Upper lobe of right lung (tissue), 1 donor: ENCODE data around the gene ZNF280D. TPM values are rescaled to one million over a fixed set of nuclear protein-coding genes. Genes with fewer than 3 reads are reported as not detected.

Experiments used
- ATAC-seq: fragments of 200-7000 bp; cut with Tn5 transposase; one replicate; pipeline ENCODE4 v1.9.1; 2020; ENCODE audit warnings: mild to moderate bottlenecking, moderate library complexity
- DNase-seq: peaks from one replicate; pipeline ENCODE4 v3.0.0-alpha.2; 2020
- H3K27ac ChIP-seq: fragments of 200-600 bp; one replicate; pipeline ENCODE4 v1.8.0; 2022
- H3K27me3 ChIP-seq: fragments of 200-600 bp; one replicate; pipeline ENCODE4 v1.8.0; 2022; ENCODE audit warnings: mild to moderate bottlenecking
- H3K36me3 ChIP-seq: fragments of 200-600 bp; one replicate; pipeline ENCODE4 v1.8.0; 2022
- H3K4me1 ChIP-seq: fragments of 200-600 bp; one replicate; pipeline ENCODE4 v1.8.0; 2022
- H3K4me3 ChIP-seq: fragments of 200-600 bp; one replicate; pipeline ENCODE4 v1.8.0; 2022; ENCODE audit warnings: mild to moderate bottlenecking
- H3K9me3 ChIP-seq: fragments of 200-600 bp; one replicate; pipeline ENCODE4 v1.8.0; 2022
- intact Hi-C: fragments of 100-400 bp; cut with DNase I; formaldehyde crosslinking; loops from one replicate; pipeline ENCODE4 v1.11.0; 2022
- total RNA-seq: library from RNA; stranded (reverse); fragmentation: NEBNext Ultra II Directional; extraction: Animal tissue kit (Norgen Biotek cat#: 25700); gene quantifications from one replicate; pipeline ENCODE4 v1.2.1, GENCODE V29; 2021
- TF ChIP-seq, protein P1 (sequence below): fragments of 200-600 bp; IDR thresholded peaks from one replicate; pipeline ENCODE4 v1.8.0; 2022; ENCODE audit warnings: antibody characterized with exemption
- donor health status: DM: no; HTN: yes; CAD: no; lungs with severe emphysema.

Gene ZNF280D
- total RNA-seq, 1 donor from 2014 or later, result 46.2 TPM

DNA sequence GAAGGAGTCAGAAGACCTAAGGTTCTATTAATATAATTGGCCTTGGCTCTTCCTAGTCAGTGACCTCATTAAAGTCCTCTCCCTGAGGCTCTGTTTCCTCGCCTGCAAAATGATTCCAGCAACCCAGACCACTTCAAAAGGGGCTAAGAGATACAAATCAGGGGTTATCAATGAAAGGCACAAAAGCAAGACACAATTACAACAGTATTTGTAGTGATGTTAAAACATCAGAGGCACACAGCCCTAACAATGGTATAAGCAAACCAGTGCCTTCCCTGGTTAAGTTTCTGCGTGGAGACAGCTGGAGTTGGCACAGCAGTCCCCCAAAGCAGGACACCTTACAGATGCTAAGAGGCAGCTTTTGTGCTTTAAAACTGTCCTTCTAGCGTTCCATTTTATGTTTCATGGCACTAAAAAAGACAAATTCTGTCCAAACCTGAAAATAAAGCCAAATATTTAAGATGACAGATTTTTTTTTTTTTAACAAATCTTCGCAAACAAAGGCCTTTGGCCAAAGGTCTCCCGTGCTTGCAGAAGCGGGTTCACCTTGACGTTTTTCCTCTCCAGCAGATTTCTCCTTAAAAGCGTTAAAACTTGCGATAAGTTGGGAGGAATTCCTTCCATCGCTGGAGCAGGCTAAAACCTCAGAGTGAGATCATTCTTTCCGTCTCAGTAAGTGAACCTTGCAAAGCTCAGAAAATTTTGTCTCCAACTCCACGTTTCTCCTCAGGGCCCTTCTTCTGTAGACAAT is 999 bp downstream of the ZNF280D start:
- intact Hi-C loops, result no loop called here
- no peaks in the 10 kb centered on the region for H3K9me3 ChIP-seq
- ATAC-seq, result no peak
- DNase-seq, result no peak
- H3K4me3 ChIP-seq, result peak overlapping the region; percentile 68
- no peaks in the 10 kb centered on the region for H3K36me3 ChIP-seq
- peaks cover 32% of the 10 kb centered on the region for H3K4me1 ChIP-seq
- H3K27me3 ChIP-seq, result no peaks in the 10 kb centered on the region
- TF ChIP-seq, protein P1, sequence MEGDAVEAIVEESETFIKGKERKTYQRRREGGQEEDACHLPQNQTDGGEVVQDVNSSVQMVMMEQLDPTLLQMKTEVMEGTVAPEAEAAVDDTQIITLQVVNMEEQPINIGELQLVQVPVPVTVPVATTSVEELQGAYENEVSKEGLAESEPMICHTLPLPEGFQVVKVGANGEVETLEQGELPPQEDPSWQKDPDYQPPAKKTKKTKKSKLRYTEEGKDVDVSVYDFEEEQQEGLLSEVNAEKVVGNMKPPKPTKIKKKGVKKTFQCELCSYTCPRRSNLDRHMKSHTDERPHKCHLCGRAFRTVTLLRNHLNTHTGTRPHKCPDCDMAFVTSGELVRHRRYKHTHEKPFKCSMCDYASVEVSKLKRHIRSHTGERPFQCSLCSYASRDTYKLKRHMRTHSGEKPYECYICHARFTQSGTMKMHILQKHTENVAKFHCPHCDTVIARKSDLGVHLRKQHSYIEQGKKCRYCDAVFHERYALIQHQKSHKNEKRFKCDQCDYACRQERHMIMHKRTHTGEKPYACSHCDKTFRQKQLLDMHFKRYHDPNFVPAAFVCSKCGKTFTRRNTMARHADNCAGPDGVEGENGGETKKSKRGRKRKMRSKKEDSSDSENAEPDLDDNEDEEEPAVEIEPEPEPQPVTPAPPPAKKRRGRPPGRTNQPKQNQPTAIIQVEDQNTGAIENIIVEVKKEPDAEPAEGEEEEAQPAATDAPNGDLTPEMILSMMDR, result no peak
- H3K27ac ChIP-seq, result peak overlapping the region; percentile 95

DNA sequence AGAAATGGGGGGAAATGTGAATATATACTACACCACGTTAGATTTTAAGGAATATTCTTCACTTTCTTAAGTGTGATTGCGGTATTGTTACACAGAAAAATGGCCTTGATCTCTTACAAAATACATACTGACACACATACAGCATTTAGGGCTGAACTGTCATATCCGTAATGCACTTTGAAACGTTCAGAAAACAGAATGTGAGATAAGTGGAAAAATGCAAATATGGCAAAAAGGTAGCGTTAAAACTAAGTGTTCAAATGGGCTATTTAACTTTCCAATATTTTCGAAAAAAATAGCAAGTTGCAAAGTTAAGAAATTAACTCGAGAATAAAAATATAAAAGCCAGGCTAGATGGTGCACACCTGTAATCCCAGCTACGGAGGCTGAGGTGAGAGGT is 1.8 kb downstream of the ZNF280D start:
- TF ChIP-seq, protein P1, result no peak
- Histone ChIP-seq H3K27me3 (no peaks in the 10 kb centered on the region), H3K36me3 (no peaks in the 10 kb centered on the region), H3K4me1 (peaks cover 32% of the 10 kb centered on the region), H3K9me3 (no peaks in the 10 kb centered on the region), H3K4me3 (peak overlapping the region; percentile 68), H3K27ac (peak overlapping the region; percentile 95)
- no peak for ATAC-seq
- intact Hi-C loops, result no loop called here
- DNase-seq, result no peak

DNA sequence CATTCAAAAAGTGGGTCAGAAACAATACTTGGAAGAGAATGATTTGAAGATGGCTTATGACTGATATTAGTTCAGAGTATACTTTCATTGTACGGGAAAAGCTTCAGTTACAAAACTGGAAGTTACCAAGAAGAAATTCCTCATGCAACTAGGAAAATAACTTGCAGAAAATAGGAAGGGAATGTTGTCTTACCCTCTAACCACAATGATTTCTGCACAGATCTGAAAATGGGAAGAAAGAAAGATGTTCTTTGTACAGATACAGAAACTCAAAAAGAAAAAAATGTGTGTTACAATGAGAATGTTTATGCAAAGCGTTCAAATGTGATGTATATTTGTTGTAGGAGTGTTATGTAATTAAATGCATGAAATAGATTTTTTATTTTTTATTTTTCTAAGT is 3.7 kb downstream of the ZNF280D start:
- TF ChIP-seq, protein P1, result no peak
- no peak for ATAC-seq

DNA sequence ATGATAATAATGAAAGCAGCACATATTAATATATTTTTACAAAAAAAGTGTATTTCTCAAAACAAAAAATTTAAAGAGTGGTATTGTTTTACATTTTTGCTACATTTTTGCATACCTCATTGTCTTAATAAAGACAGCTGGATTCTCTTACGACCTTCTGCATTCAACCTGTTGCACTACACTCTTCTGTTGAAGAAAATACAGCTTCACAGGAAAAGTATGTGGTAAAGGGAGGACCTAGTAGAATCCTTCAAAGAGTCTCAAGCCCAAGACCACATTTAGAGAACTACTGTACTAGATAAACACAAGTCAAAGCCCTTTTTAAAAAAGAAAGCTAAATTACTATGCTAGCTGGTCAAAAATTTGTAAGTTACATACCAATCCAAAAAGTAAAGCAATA is 7.9 kb downstream of the ZNF280D start:
- intact Hi-C loops, result no loop called here
- DNase-seq (no peak), ATAC-seq (no peak)
- H3K27me3 ChIP-seq, result no peaks in the 10 kb centered on the region
- H3K9me3 ChIP-seq, result no peaks in the 10 kb centered on the region
- H3K4me3 ChIP-seq, result no peak overlapping the region
- no peak overlapping the region for H3K27ac ChIP-seq
- TF ChIP-seq, protein P1, result no peak
- H3K4me1 ChIP-seq, result peaks cover 11% of the 10 kb centered on the region
- H3K36me3 ChIP-seq, result no peaks in the 10 kb centered on the region

More for the DNA sequence above, 3.7 kb downstream of the ZNF280D start:
- DNase-seq, result no peak
- Histone ChIP-seq H3K4me3 (no peak overlapping the region), H3K36me3 (no peaks in the 10 kb centered on the region), H3K27ac (no peak overlapping the region), H3K27me3 (no peaks in the 10 kb centered on the region), H3K4me1 (peaks cover 32% of the 10 kb centered on the region), H3K9me3 (no peaks in the 10 kb centered on the region)
- intact Hi-C loops, result no loop called here

DNA sequence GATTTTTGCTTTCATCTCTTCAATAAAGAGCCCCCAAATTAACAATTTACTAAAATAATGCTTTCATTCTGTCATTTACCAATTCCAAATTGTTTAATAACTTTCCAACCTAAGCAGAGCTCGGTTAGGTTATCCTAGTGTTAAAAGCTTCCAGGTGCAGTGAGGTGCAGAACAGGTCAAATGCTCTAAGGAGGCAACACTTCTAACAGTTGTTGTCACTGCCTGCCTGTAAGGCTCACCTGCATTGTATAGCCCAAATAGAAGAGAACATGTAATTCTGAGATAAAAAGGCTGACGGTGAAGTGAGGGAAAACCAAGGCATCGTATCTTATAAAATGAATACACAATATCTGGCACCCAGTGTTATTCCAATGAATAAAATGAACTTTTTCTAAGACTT is 9.1 kb downstream of the ZNF280D start:
- no peak for ATAC-seq
- Histone ChIP-seq H3K27me3 (no peaks in the 10 kb centered on the region), H3K4me3 (no peak overlapping the region), H3K4me1 (no peaks in the 10 kb centered on the region), H3K36me3 (no peaks in the 10 kb centered on the region), H3K9me3 (no peaks in the 10 kb centered on the region), H3K27ac (no peak overlapping the region)
- TF ChIP-seq, protein P1, result no peak
- no peak for DNase-seq
- intact Hi-C loops, result no loop called here
